HG03354 (cell line): ENCODE data around the gene TSHZ2.

Source experiments
- ATAC-seq: cut with Tn5 transposase; IDR thresholded peaks from one replicate; pipeline ENCODE4 v1.9.1; 2021; ENCODE audit warnings: mild to moderate bottlenecking; ENCODE audit not compliant: unreplicated experiment, poor library complexity, severe bottlenecking

The TSHZ2 gene

DNA sequence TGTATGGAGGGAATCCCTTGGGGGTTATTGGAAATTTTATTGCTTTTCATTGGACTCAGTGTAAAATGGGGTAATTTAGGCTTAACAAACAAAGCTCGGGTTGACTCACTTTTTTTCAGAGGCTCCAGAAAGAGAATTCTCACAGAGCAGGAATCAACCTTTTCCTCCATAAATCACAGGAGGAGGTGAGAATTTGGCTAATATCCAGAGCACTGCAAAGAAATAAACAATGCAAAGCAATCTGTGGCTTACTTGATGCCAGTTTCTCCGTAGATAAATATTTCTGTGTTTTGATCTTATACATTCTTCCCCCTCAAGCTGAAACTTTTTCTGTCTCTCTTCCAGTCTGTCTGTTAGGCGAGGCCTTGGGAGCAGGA lies 176.6 kb downstream of the TSHZ2 start:
- no peak for ATAC-seq

DNA sequence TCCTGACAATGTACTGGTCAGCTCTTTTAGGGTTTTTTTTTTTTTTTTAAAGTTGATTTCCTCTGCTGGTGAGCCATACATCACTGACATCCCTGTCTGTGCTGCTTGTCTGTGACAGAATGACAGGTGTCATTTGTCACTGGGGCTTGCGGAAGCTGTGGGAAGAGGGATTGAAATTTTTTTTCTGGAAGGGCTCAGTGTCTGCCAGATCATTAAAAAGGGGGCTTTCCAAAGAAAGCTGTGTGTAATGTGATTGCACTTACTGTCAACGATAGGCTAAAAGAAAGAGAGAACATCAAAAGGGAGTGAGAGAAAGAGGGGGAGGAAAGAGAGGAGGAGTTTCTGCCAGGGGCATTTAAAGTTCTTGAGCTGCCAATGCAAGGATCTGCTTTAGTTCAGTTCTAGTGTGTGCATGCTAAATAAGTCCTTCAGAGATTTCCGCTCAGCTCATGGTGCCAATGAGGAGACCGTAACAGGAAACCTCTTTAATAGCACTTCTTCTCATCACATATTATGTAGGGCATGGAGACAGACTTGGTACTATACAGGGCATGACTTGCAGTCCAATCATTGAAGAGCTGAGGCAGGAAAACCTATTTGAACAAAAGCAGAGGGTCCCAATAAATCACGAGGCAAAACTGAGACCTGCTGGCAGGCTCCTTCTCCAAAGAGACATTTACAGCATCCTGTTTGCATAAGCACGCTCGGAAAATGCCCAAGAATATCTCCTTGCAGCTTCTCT lies 177.2 kb downstream of the TSHZ2 start:
- no peak for ATAC-seq

DNA sequence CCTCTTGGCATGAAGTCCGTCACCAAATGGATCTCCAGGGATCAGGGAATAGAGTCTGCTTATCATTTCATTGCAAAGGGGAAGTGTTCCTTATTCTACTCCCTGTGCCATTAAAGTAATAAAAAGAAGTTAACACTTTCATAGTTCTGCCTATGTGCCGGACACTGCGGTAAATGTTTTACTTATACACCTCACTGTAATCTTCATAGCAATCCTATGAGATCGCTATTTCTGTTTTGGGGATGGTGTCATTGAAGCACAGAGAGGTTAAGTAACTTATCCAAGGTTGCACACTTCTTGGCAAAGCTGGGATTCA lies 177.7 kb downstream of the TSHZ2 start:
- ATAC-seq: no peak

DNA sequence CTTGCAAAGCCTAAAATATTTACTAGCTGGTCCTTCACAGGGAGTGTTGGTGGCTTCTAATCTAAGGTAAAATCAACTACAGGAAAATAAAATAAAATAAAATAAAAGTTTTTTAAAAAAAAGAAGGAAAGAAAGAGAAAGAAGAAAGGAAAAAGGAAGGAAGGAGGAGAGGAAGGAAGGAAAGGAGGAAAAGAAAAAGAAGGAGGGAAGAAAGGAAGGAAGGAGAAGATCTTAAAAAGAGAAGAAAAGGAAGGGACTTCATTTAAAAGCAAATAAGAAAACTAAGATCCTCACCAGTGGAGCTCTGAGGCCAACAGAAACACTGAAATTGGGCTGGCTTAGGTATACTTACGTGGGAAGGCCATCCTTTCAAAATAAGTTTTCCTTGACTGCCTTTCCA lies 178.4 kb downstream of the TSHZ2 start:
- no peak for ATAC-seq

DNA sequence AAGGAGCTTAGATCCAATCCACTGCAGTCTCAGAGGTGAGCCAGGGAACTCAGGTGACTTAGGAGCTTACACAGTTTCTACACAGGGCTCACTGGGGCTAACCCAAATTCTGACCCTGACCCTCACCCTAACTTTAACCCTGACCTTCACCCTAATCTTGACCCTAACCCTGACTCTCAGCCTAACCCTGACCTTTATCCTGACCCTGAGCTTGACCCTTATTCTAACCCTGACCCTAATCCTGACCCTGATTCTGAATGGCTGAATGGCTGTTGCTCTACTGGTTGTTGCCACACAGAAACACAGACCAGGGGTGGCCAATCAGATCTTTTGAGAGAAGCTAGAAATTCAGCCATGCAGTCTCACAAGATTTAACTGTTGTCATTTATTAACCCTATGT lies 180.1 kb downstream of the TSHZ2 start:
- no peak for ATAC-seq

DNA sequence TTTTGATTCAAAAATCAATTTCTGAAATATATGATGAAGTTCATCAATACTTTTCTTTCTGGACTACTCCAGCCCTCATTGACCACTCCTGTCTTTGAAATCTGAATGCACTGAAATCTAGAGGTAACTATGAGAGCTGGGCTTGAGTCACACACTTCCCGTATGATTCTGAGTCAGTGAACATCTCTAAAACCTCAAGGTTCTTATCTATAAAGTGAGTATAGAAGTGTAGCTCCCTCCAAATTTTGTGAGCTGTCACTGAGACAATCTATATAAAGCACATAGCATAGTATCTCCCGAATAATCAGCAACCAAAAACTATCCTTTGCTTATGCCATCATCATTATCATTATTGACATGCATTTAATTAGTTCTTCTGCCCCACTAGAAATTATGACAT lies 182.4 kb downstream of the TSHZ2 start:
- no peak for ATAC-seq

DNA sequence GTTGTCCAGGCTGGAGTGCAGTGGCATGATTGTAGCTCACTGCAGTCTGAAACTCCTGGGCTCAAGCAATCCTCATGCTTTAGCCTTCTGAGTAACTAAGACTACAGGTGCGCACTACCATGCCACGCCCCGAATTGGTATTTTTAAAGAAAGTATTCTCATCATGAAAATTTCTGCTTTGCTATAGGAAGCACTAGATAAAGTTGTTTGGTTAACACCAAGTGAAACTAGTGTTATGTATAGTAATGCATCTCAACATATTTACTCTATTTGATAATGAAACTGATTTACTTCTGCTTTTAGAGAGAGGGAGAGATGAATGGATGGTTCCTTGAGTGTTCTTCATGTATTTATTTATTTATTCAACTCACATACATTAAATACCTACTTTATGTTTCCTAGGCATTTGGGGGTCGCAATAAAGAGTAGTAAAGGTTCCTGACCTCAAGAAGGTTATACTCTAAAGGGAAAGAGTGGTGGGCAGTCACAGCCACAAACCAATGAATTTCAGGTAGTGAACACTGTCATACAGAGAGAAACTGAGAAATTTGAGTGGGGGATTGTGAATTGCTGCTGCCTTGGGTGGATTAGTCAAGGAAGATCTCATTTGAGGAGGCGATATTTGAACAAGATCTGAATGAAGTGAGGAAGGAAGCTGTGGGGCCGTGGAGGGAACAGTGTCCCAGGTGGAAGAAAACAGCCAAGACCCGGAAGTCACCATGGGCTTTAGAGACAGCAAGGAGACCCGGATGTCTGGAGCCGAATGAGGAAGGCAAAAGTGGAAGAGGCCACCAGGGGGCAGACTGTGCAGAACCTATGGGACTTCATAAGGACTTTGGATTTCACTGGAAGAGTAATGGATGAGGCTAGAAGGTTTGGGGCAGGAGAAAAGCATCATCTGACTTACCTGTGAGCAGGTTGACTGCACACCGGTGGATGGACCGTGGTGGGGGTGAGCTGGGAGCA lies 185.6 kb downstream of the TSHZ2 start:
- peak; percentile 66 for ATAC-seq

DNA sequence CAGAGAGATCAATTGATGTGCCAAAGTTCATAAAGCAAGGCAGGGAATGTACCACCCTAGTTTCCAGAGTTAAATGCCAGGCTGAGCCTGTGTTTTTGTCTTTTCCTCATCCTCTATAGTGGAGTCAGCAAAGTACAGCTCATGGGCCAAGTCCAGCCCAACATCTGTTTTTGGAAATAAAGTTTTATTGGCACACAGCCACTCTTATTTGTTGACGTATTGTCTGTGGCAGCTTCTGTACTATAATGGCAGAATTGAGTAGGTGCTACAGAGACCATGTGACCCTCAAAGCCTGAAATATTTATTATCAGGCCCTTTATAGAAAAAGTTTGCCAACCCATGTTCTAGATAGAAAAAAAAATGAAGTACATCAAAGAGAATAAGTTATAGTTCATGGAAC lies 187.0 kb downstream of the TSHZ2 start:
- ATAC-seq: no peak

DNA sequence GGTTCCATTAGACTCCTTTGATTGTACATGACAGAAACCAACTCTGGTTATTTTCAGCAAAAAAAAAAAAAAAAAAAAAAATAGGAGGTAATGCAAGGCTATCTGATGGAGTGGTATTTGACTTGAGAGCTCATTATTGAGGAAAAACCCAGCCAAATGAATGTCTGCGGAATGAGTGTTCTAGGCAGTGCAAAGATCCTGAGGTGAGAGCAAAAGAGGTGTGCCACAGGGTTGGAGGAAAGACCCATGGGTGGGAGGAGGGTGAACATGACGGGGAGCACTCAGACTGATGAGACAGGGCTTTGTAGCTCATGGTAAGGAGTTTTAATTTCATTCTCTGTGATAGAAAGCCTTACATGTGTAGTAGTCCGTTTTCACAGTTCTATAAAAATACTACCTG lies 188.9 kb downstream of the TSHZ2 start:
- ATAC-seq: no peak

DNA sequence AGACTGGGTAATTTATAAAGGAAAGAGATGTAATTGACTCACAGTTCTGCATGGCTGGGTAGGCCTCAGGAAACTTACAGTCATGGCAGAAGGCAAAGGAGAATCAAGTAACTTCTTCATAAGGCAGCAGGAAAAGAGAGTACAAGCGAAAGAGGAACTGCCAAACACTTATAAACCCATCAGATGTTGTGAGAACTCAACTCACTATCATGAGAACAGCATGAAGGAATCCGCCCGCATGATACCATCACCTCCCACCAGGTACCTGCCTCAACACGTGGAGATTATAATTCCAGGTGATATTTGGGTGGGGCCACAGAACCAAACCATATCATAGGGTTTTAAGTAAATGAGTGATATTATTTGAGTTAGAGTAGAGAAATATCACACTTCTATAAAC lies 189.3 kb downstream of the TSHZ2 start:
- ATAC-seq: no peak

DNA sequence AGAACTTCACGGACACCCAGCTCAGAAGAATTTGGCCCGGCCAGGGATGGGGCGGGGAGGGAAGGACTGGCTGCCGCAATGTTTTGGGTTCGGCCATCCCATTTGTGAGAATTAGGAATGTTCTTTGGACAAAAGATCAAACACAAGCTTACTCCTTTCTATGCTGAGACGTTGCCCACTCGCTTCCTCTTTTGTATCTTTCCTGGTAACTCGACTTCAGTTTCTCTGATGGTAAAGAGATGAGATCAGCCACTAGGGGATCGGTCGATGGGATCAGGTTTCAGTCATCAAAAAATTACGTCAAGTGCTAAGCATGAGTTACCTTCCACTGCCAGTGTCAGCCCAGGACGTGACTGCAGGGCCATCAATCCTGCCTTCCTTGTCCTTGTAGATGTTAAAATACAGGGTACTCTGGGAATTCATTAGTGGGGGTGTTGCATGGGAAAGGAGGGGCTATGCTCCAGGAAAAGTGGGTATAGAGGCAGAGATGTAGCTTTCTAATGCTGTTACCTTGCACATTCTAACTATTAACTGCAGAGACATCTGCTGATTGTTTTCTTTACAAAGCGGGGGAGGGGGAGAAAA lies 190.2 kb downstream of the TSHZ2 start:
- no peak for ATAC-seq

DNA sequence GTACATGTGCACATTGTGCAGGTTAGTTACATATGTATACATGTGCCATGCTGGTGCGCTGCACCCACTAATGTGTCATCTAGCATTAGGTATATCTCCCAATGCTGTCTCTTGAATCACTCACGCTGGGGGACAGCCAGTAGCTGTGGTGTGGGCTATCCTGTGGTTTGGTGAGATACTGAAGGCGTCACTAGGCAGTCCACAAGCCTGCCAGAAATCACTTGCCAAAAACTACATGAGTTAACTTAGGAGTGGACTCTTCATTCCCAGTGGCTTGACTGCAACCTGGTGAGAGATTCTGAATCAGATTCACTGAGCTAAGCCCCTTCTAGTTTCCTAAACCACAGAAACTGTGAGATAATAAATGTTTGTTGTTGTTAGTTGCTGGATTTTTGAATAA lies 191.3 kb downstream of the TSHZ2 start:
- no peak for ATAC-seq

DNA sequence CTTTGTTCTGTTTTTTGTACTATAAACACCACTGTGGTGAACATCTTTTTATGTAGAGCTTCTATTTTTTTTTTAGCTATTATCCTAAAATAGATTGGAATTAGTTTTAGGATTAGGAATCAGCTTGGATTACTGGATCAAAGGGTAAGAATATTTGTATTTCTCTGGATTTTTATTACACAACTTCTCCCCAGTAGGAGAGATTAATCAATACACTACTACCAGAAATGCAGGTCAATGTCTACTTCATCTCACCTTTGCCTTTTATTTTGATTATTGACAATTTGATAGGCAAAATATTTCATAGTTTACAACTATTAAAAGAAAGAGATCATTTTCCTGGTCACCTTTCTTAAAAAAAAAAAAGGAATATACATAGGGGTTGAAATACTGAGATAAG lies 191.9 kb downstream of the TSHZ2 start:
- ATAC-seq: no peak

DNA sequence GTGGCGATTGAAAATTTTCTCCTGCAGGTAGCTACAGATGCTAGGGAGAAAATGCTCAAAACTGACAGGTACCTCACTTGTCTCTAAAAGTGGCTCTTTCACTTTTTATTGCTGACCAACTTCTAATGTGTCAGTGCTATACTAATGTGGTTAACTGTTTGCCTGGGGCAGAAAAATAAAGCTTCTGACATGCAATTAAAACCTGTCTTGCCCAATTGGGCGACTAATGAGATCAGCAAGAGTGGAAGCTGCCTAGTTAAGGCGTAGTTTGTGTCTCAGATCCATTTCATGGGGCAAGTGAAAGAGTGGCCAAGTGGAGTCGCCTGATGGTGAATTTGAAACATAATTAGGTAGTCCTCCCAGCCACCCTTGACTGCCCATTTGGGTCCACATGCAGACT lies 193.3 kb downstream of the TSHZ2 start:
- no peak for ATAC-seq

DNA sequence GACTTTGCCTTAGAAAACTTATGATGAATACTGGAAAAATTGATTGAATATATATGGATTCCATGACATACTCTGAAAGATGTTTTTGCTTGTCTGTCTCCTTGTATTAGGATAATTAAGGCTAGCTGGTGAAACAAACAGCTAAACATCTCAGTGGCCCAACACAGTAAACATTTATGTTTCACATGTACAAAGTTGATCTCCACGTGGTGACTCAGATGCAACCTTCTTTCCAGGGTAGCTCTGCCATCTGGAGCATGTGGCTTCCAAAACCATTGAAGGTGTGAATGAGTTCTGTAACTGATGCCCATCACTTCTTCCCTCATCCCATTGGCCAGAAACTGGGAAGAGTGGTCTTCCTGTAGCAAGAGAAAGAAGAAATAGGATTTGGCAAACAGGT lies 196.3 kb downstream of the TSHZ2 start:
- no peak for ATAC-seq

DNA sequence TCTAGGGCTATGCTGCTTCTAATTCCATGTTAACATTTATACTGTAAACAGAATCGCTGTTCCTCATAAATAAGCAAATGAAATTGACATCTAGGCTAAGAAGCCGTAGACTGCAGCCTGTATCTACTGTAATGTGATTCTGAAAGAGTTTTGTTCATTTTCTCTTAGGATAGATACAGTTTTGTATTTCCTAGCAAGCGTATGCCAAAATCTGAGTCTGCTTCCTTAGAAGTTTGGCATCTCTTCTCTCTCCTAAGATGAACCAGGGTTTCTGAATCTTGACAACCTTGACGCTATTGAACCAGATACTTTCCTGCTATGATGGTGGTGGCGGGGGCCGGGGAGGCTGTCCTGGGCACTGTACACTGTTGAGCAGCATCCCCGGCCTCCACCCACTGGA lies 198.0 kb downstream of the TSHZ2 start:
- ATAC-seq: no peak

DNA sequence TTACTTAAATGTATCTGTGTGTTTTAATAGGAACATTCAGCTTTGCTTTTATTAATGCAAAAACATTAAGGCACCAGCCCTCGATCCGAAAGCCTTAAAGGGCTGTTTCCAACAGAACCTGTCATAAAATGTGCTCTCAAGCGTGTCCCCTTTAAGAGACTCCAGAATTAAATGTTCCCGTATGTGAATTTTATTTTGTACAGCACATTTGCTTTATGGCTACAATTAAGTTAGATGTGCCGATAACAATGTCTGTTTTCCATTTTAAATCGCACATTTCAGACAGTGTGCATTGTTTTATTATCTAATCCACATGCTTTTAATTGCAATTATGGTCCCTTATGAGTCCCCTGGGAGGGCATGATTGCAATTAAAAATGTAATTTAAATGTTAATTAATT lies 198.9 kb downstream of the TSHZ2 start:
- ATAC-seq: no peak

DNA sequence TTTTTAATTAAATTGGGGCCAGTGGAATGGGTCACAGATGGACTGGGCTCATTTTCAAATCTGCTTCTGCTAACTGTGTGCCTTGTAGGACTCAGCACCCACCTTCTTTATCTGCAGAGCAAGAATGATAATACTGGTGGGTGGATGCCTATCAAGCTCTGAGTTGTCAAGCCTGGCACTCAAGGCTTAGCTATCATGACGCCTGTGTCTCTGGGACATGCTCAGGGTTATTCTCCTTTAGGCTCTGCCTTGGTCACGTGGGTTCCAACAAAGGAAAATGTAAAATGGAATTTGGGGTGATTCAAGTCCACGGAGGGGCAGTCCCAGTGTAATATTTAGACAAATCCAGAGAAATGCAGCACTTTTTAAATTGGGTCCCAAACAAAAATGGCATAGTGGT lies 202.3 kb downstream of the TSHZ2 start:
- no peak for ATAC-seq

DNA sequence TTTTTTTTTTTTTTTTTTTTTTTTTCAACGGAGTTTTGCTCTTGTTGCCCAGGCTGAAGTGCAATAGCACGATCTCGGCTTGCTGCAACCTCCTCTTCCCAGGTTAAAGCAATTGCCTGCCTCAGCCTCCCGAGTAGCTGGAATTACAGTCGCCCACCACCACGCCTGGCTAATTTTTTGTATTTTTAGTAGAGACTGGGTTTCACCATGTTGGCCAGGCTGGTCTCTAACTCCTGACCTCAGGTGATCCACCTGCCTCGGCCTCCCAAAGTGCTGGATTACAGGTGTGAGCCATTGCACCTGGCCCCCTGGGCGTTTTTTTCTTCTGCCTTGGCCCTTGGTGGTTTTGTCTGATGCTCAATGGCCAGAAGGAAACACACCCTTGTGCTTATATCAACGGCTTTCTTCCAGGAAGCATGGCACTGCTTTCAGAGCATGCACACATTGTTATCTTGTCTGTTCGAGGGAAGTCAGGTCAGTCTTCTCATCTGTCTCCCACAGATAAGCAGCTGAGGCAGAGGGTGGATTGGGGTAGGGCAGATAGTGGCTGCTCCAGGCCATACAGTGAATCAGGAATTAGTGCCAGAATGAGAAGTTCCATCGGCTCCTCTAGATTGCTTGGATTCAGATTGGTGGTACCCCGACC lies 203.1 kb downstream of the TSHZ2 start:
- no peak for ATAC-seq

DNA sequence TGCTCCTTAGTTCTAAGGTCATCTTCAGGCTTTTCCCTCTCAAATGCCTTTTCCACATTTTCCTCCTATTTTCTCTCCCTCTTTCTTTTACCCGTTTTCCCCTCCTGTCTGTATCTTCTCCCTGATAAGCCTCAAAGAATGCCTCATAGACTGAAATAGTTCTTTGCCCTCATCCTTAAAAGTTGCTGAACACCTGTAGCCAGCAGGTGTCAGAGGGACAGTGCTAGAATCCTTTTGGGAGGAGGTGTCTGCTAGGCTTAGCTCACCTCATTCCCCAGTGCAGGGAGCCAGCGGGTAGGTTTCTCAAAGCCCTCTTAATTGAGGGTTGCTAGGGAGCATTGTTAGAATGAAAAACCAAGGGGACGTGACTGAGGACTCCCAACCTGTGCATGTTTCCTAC lies 204.0 kb downstream of the TSHZ2 start:
- ATAC-seq: no peak

DNA sequence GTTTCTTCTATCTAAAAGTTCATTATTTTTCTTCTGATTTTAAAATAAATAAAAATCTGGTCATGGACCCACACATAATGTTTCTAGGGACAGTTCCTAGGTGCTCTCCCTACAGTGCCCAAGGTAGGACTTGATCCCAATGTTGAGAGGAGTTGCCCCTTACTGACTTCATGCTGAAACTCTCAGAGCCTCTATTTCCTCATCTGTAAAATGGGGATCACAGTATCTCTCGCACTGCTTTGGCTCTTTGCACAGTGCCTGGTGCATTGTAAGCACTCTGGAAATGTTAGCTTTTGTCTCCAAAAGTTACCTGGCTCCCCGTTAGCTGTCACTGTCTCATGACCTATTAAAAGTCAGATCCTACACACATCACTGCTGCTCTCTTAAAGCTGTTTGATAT lies 205.5 kb downstream of the TSHZ2 start:
- ATAC-seq: no peak
